Putamen (tissue), 1 donor: Measurements from ENCODE around the gene ITGB1BP1.

ENCODE experiments used
- DNase-seq: peaks from one replicate; pipeline ENCODE4 v3.0.0-alpha.2; 2016; ENCODE audit warnings: low spot score

ITGB1BP1 gene, protein sequence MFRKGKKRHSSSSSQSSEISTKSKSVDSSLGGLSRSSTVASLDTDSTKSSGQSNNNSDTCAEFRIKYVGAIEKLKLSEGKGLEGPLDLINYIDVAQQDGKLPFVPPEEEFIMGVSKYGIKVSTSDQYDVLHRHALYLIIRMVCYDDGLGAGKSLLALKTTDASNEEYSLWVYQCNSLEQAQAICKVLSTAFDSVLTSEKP

DNA sequence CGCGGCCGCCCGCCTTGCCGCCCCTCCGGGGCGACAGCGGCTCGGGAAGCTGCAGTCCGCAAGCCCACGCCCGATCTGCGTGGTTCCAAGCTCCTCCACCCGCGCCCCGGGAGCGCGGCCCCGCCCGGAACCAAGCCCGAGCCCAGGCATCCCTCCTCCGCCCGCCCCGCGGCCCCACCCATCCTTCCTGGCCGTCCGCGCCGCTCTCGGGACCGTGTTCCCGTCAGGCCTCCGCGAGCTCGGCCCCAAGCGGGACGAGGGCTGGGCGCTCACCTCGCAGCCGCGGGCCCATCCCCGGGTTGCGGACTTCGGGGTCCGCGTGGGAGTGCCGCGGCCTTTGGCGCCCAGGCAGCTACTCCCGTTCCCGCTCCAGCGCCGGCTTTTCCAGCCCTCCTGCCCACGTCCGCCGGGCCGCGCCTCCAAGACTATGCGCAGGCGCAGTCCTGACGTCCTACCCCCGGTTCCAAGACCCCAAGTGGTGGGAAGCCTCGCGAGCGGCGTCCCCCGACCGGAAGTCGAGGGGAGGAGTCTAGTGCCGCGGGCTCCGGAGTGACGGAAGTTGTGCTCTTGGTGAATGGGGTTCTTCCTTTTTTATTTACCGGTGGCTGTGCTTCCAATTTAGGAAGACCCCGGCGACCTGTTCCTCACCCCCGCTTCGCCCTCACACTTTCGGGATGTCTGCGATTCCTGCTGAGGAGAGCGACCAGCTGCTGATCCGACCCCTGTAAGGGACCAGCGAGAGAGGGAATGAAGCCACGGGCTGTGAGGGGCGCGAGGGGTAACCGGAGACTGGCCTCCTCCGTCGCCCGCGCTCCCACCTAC is at the start of gene ITGB1BP1, which contains the start of gene CPSF3:
ITGB1BP1 (minus strand) TSS at position 429 of the 822 bp plus-strand sequence. CDS start 4,831 bp downstream, outside the sequence.
CPSF3 (plus strand) TSS at position 555 of the 822 bp plus-strand sequence; CDS start at position 675, 120 bp downstream.
- peak; percentile 97 for DNase-seq

DNA sequence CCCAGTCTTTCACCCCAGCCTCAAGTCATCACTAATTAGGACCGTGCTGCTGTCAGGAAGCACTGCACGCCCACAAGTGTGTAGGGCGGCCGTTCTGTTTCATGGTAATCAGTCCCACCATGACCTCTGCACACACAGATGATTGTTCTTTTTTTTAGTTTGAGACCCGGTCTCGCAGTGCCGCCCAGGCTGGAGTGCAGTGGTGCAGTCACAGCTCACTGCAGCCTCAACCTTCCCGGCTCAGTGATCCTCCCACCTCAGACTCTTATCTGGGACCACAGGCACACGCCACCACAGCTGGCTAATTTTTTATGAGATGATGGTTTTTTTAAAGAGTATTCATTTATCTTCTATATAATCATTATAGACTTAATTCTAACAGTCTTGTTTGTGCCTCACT is 49.2 kb upstream of the ITGB1BP1 start:
- no peak for DNase-seq

DNA sequence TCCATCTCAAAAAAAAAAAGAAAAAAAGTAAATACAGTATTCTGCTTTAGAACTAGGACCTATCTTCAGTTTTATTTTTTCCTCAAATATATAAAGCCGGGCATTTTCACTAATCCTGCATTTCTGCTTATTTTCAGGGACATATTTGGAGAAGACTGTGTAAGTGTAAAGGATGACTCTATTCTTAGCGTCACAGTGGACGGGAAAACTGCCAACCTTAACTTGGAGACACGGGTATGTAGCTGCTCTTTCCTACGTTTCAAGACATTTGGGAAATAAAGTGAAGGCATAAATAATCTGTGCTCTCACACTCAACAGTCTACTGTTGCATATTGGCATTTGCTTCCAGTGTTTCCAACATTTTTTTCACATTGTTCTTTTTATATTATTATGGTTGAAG is 47.9 kb upstream of the ITGB1BP1 start:
- DNase-seq = no peak

DNA sequence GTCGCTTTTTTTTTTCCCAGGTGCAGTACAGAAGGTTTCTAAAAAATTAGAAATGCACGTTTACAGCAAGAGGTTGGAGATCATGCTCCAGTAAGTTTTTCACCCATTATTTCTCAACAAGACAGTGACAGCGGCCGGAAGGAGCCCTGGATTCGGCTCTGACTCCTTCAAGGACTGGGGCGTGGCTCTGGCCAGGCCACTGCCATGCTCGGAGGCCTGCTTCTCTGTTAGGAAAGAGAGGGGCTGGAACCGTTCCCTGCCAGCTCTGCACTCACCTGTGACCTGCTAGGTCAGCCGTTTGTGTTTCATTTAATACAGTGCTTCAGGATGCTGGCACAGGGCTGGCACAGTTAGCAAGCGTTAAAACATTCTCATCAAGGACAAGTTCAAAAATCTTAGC is 44.4 kb upstream of the ITGB1BP1 start:
- DNase-seq = no peak

DNA sequence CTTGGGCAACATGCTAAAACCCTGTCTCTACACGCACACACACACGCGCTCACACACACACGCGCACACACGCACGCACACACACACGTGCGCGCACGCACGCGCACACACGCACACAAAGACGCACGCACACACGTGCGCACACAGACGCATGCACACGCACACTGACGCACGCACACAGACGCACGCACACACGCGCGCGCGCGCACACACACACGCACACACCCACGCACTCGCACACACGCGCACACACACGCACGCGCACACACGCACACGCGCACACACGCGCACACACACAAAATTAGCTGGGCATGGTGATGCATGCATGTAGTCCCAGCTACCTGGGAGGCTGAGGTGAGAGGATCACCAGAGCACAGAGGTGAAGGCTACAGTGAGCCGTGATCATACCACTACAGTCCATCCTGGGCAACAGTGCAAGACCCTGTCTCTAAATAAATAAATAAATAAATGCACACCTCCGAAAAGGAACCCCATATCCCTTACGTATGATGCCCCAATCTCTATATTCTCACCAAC is 42.9 kb upstream of the ITGB1BP1 start:
- no peak for DNase-seq

DNA sequence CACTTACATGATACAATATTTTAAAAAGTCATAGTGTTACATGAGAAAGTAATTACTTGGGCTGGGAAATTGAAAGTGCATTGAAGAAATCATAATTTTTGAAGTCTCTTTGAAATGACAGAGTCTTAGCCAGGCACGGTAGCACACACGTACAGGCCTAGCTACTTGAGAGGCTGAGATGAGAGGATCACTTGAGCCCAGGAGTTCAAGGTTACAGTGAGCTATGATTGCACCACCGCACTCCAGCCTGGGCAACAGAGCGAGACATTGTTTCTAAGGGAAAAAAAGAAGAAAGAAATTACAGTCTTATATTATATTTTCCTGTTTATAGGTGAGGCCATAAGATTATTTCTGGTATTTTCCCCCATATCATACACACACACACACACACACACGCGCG is 41.8 kb upstream of the ITGB1BP1 start:
- no peak for DNase-seq

DNA sequence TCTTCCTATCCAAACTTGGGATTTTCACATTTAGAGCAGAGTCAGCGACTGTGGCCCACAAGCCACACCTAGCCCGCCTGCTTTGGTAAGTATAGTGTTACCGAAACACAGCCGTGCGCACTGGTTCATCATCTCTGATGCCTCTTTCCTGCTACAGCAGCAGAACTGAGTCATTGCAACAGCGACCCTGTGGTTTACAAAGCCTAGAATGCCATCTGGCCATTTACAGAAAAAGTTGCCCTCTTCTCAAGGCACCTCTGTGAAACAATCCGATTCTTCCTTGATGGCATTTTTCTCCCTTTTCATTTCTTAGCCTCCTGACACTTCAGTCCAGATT is 40.3 kb upstream of the ITGB1BP1 start:
- DNase-seq = no peak

DNA sequence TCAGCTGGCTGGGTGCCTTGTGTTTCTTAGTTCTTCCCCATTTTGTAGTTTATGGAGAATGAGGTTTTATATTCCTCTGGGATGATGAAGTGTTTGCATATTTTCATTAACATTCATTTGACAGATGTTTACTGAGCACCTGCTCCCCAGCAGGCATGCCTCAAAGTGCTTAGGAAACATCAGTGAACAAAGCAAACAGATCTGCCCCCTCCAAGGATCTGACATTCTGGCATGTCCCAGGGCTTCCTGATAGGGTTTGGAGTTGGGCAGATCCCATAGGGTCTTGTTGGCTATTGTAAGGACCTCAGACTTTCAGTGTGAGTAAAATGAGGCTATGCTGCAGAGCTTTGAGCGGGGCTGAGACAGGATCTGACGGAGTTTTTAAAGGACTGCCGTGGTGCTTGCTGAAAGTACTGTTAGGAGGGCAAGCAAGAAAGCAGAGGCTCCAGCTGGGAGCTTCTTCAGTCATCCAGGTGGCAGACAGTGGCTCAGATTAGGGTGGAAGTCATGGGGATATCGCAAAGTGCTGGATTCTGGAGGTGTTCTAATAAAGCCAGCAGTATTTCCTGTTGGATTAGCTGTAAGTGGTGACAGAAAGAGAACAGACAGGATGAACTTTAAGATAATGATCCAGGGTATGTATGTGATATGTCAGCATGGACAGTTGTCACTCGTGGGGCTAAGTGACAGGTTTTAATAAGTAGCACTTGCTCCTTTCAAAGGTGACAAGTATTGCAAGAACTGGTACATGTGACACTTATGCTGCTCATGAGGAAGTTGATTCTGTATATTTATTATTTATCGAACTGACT is 39.8 kb upstream of the ITGB1BP1 start:
- DNase-seq = no peak

DNA sequence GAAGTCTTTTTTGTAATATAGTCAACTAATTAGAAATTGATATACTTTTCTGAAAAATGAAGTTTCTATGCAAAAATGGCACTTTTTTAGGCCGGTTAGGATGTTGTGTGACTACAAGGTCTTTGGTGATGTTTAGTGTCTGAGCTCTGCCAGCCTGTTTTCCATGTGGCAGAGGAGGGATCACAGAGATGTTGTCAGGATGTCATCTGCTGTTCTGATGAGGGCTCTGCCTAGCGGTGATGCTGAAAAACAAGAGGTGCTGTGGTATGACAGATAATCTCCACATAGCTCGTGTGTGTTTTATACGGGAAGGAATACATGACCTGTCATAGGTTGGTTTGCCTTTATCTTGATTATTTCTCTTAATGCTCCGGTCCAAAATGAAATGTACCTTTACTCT is 39.0 kb upstream of the ITGB1BP1 start:
- DNase-seq = no peak

DNA sequence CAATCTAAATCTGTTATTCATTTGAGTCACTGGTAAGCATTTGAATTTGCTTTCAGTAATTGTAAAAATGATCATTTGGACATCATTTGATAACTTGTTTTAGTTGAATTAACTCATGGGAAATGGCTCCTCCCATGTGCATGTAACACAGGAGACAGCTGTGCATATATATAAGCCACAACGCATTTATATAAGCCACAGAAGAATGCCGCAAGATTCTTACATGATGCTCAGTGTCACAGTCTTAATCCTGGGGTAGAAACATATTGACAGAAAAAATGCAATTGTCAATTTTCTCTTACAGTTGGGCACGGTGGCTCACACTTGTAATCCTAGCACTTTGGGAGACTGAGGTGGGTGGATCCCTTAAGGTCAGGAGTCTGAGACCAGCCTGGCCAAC is 37.8 kb upstream of the ITGB1BP1 start:
- no peak for DNase-seq

DNA sequence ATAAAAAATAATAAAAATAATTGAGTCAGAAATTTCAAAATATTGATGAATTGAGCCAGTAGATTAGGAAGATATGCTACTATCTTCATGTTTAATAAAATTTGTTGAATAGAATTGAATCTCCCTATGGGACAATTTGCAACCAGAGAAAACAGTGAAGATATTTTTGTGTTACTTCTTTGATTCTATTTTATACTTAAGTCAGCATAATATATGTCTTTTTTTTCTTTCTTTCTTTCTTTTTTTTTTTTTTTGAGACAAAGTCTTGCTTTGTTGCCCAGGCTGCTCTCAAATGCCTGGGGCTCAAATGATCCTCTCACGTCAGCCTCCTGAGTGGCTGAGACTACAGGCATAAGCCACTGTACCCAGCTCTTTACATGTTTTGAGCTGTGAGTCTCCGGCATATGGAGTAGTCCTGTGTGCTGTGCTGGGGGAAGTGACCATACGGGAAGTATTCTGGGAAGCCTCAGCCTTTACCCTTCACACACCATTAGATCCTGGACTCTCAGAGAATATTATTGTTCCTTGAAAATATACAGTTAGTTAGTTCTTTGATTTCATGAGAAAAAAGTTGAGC is 37.2 kb upstream of the ITGB1BP1 start:
- DNase-seq = no peak

DNA sequence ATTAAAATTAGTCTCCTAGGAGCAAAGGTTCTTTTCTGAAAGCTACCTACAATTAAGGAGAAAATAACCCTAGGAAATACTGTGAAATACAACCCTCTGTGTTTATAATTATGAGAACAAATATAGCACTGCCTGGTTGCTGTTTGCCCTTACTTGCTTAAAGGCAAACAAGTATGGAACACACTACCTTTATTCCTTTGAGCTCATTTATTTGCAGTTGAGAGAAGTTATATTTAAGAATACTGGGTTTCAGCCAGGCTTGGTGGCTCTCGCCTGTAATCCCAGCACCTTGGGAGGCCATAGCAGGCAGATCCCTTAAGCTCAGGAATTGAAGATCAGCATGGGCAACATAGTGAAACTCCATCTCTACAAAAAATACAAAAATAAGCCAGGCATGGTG is 27.9 kb upstream of the ITGB1BP1 start:
- DNase-seq = no peak

DNA sequence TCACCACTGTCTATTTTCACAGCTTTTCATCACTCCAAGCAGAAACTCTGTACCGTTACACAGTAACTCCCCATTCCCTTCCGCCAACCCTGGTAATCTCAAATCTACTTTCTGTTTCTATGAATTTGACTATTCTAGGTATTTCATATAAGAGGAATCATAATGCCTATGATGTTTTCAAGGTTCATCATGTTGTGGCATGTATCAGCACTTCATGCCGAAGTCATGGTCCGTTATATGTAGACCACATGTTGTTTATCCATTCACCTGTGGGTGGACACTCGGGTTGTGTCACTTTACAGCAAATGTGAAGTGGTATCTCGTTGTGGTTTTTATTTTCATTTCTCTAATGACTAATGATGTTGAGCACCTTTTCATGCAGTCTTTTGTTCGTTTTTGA is 21.8 kb upstream of the ITGB1BP1 start:
- no peak for DNase-seq

DNA sequence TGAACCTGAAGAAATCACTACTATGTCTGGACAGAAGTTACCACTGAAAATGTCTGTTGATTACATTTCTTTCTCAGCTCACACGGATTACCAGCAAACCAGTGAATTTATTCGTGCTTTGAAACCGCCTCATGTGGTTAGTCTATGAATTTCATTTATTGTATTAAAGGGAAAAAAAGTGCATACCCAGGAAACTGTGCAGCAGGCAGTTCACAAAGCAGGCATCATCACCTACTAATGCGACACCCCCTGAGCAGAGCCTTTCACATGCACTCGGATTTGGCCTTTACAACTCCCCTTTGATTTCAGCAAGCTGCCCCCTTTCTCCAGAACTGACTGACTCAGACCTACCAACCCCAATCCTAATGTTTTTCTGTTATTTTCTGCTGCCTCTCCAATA is 20.2 kb upstream of the ITGB1BP1 start:
- no peak for DNase-seq

DNA sequence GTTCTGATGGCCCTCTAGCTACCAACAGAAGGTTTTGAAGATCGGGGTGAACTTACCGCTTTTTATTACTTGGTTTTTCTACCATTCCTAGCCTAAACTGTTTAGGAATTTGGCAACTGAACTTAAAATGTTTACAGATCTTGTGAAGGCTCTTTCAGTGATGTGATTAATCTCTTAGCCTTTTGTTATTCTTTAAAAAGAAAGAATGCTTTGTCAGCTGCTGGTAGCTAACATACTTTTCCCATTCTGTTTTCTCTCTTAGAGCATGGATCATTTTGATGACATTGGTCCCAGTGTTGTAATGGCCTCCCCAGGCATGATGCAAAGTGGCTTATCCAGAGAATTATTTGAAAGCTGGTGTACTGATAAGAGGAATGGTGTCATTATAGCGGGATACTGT is 18.2 kb upstream of the ITGB1BP1 start:
- no peak for DNase-seq

DNA sequence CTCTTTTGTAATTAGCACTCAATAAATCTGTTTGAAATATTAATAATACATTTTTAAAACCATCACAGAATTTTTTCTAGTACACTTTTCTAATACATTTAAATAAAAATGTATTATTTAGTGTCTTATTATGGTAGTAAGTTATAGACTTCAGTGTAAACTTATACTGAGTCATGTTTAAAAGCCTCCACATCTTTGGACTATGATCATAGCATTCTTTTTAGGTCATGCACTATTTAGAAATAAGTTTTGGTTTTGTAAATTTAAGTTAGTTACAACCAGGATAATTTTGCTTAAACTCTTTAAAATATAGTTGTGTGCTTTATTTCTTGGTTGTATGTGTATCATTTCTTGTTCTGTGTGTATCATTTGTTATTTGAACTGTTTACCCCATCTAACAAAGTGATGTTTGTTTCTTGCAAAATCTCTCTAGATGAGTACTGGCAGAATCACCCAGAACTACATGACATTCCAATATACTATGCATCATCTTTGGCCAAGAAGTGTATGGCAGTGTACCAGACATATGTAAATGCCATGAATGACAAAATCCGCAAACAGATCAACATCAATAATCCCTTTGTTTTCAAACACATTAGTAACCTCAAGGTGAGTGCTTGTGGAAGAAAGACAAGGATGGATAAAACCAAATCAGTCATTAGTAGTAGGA is 16.9 kb upstream of the ITGB1BP1 start:
- DNase-seq = no peak

DNA sequence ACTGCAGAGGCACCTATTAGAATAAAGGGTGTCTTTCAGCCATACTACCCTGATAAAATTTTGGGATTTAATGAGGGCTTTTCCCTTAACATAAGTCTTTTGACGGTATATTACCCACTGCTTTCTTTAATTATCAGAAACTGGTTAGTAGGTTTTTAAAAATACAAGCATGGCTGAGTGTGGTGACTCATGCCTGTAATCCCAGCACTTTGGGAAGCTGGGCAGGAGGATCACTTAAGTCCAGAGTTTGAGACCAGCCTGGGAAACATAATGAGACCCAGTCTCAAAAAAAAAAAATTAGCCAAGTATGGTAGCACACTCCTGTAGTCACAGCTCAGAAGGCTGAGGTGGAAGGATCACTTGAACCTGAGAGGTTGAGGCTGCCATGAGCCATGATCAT is 16.2 kb upstream of the ITGB1BP1 start:
- DNase-seq = no peak

DNA sequence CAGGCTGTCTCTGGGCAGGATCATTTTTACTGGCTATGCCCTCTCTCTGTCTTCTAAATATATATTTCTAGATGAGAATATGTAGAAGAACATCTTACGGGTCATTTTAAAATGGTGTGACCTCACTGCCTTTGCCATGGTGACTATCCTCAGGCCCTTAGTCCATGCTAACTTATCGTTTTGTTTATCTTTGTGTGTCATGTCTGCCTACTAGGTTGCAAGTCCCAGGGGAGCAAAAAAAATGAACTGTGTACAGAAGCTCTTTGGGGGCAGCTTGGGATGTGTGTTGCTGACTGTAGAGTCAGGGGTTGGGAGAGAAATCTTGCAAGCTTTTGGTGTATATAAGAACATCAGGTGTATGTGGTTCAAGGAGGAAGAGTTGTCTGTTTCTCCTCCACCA is 11.2 kb upstream of the ITGB1BP1 start:
- DNase-seq = no peak

DNA sequence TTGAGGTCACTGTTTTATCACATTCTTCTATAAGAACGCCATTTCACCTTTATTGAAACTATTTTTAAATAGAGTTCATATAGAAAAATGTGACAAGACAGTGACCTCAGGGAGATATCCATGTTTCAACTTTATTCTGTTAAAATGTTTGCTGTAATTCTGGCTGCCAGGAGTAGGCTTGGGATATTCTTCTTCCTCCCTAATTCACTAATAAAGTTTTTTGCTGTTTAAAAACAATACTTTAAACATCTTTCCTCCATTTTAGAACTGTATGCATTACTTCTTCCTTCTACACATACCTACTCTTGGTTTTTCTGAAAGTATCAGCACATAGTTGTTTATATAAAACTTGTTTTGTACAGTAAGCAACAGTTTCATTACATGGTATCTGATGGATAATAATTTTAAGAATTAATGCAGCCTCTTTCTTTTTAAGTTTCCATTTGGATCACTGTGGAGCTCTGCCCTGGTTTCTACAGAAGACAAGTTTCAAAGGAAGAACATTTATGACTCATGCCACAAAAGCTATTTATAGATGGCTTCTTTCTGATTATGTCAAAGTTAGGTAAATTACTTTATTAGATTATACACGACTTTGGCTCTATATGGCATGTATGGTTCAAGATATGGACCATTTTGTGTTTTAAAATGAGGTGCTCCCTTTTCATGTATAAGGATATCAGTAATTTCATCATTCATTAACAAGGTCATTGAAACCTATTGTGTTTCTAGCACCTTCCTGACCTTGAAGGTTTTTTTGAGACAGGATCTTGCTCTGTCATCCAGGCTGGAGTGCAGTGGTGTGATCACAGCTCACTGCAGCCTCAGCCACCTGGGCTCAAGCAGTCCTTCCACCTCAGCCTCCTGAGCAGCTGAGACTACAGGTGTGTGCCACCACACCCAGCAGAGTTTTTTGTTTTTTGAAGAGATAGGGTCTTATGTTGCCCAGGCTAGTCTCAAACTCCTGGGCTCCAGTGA is 7.3 kb upstream of the ITGB1BP1 start:
- no peak for DNase-seq

DNA sequence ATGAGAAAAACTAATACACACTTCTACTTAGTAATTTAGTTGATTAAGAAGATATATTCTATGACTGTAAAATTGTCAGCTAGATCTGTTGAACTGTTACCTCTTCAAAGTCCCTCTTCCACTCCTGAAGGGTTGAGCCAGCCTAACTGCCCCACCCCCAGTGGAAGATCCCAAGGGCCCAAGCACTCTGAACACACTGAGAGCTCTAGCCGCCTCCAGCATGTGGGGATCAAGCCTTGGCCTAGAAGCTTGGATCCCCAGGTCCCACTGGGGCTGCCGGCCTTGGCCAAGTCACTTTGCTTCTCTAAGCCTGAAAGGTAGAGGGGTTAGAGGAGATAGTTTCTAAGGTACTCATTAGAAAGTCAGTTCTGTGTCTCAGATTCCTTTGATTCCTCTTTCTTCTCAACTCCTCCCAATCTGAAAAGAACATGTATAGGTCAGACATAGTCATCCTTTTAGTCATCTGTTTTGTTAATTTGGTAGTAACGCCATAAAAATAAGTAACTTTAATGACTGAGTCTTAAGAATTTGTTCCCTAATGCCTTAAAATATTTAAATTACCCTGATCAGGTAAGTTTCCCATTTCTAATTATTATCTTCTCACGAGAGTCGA is 5.7 kb upstream of the ITGB1BP1 start:
- no peak for DNase-seq
